Endothelial cell of umbilical vein (primary cell): Measurements from ENCODE around the gene SAMD7. TPM values are rescaled to one million over a fixed set of nuclear protein-coding genes. Genes with fewer than 3 reads are reported as not detected.

ENCODE experiments used
- BruUV-seq: library from RNA; stranded (reverse); fragments of 400-500 nt; replicated peaks from 2 replicates; lab custom pipeline; 2021; lab: Mats Ljungman, UMichigan
- CTCF ChIA-PET: fragments of 300-600, 350-600 bp; sonication (Branson Sonifier 250); formaldehyde crosslinking; loops from one replicate; lab custom pipeline; 2021; ENCODE audit warnings: antibody characterized with exemption, inconsistent platforms; lab: Charles Lee
- POLR2A ChIA-PET: fragments of 300-600, 350-600 bp; sonication (Branson Sonifier 250); formaldehyde crosslinking; loops from one replicate; lab custom pipeline; 2021; ENCODE audit warnings: antibody characterized with exemption, inconsistent platforms; lab: Charles Lee
- DNase-seq: peaks from one replicate; pipeline ENCODE4 v3.0.0-alpha.2; 2011; ENCODE audit warnings: low read depth, low spot score
- FAIRE-seq: peaks from 2 replicates; lab custom pipeline; 2011; peaks lifted over from hg19 to GRCh38; lab: Jason Lieb, UNC
- H2AFZ ChIP-seq: 2 replicates; pipeline ENCODE4 v1.6.0; 2012; ENCODE audit warnings: low read depth, low read length, control low read depth, inconsistent platforms
- H3K27ac ChIP-seq: 2 replicates; pipeline ENCODE4 v1.5.1; 2011; ENCODE audit warnings: low read depth, mild to moderate bottlenecking, control low read depth, low read length, moderate library complexity; ENCODE audit not compliant: insufficient read depth
- H3K27me3 ChIP-seq, 2 experiments: 2 replicates each; pipeline versions ENCODE4 v1.6.0 to v1.6.1; 2011; ENCODE audit warnings: low read length in 2 of 2, mixed read lengths in 1 of 2; ENCODE audit not compliant: control insufficient read depth in 2 of 2, insufficient read depth in 2 of 2
- H3K36me3 ChIP-seq, 2 experiments: 2 replicates in 1 of 2; 3 replicates in 1 of 2; pipeline ENCODE4 v1.5.1; 2011; ENCODE audit warnings: low read length in 2 of 2, mild to moderate bottlenecking in 1 of 2, moderate library complexity in 1 of 2; ENCODE audit not compliant: control insufficient read depth in 2 of 2, insufficient read depth in 2 of 2; ENCODE audit errors: extremely low read depth in 1 of 2
- H3K4me1 ChIP-seq: 3 replicates; pipeline ENCODE4 v1.5.1; 2011; ENCODE audit warnings: mild to moderate bottlenecking, low read length; ENCODE audit not compliant: control insufficient read depth, insufficient read depth; ENCODE audit errors: extremely low read depth
- H3K4me2 ChIP-seq: 2 replicates; pipeline ENCODE4 v1.6.1; 2011; ENCODE audit warnings: low read length, control low read depth, mixed read lengths; ENCODE audit not compliant: insufficient read depth
- H3K4me3 ChIP-seq, 3 experiments: fragments of 200-600 bp in 1 of 3; sonication (generic), shearing (Covaris generic) in 1 of 3; replicated peaks in 1 of 3; 2 replicates each; pipeline ENCODE4 v1.5.1; 2011 to 2016; ENCODE audit warnings: control low read depth in 3 of 3, low read length in 3 of 3, mild to moderate bottlenecking in 2 of 3, inconsistent platforms in 1 of 3, low read depth in 1 of 3, moderate library complexity in 1 of 3; ENCODE audit not compliant: insufficient read depth in 1 of 3
- H3K79me2 ChIP-seq: 2 replicates; pipeline ENCODE4 v1.6.0; 2012; ENCODE audit warnings: low read length, inconsistent platforms; ENCODE audit not compliant: control insufficient read depth, insufficient read depth
- H3K9ac ChIP-seq: replicated peaks from 2 replicates; pipeline ENCODE3; 2011; ENCODE audit warnings: low read length, control low read depth; ENCODE audit not compliant: insufficient read depth; ENCODE audit errors: extremely low read depth
- H3K9me1 ChIP-seq: replicated peaks from 3 replicates; pipeline ENCODE4 v1.6.0; 2011; ENCODE audit warnings: mild to moderate bottlenecking, low read length; ENCODE audit not compliant: control insufficient read depth, insufficient read depth; ENCODE audit errors: extremely low read depth
- H3K9me3 ChIP-seq: replicated peaks from 2 replicates; pipeline ENCODE4 v1.5.1; 2012; ENCODE audit warnings: low read length, inconsistent platforms; ENCODE audit not compliant: control insufficient read depth, insufficient read depth
- H4K20me1 ChIP-seq: replicated peaks from 2 replicates; pipeline ENCODE3; 2011; ENCODE audit warnings: mild to moderate bottlenecking, low read length; ENCODE audit not compliant: control insufficient read depth, insufficient read depth; ENCODE audit errors: extremely low read depth
- GATA2 ChIP-seq: IDR thresholded peaks from 2 replicates; pipeline ENCODE4 v1.7.0; 2011; ENCODE audit warnings: low read depth, mild to moderate bottlenecking, moderate library complexity, mixed read lengths, low read length; ENCODE audit not compliant: insufficient read length, insufficient read depth
- JUN ChIP-seq: IDR thresholded peaks from 2 replicates; pipeline ENCODE4 v1.6.1; 2011; ENCODE audit warnings: borderline replicate concordance, low read depth; ENCODE audit not compliant: insufficient read length, insufficient read depth
- MYC ChIP-seq: IDR thresholded peaks from one replicate; pipeline ENCODE4 v1.6.1; 2011; ENCODE audit warnings: mild to moderate bottlenecking, low read depth, low read length
- POLR2AphosphoS5 ChIP-seq: IDR thresholded peaks from 2 replicates; pipeline ENCODE4 v1.6.1; 2012; ENCODE audit warnings: low read depth, mild to moderate bottlenecking, control low read depth, low read length, moderate library complexity; ENCODE audit not compliant: insufficient read depth
- dilution Hi-C: fragments of 300-500 bp; cut with MboI; formaldehyde crosslinking; loops from one replicate; pipeline ENCODE4 v1.15.0; 2019; ENCODE audit warnings: low sequenced_read_pairs; ENCODE audit not compliant: extremely low pct_ligation_motif_present
- intact Hi-C: fragments of 100-400 bp; cut with micrococcal nuclease; formaldehyde crosslinking; loops from one replicate; pipeline ENCODE4 v1.10.0; 2022
- polyA plus RNA-seq, 4 experiments: library from polyadenylated mRNA; depleted of rRNA in 3 of 4; stranded (reverse) in 3 of 4; unstranded in 1 of 4; fragments of >200 nt; gene quantifications; 2 replicates each; pipeline versions ENCODE4 v1.2.1 to v1.2.3, GENCODE V29; 2011 to 2012; ENCODE audit warnings: missing spikeins in 1 of 4
- total RNA-seq: library from RNA; stranded (reverse); gene quantifications from 2 replicates; pipeline ENCODE4 v1.2.3, GENCODE V29; 2021
- TF ChIP-seq, protein P1 (sequence below), 2 donors: IDR thresholded peaks; 1 replicate in 1 of 2; 2 replicates in 1 of 2; pipeline ENCODE4 v1.5.1; 2011; ENCODE audit warnings: low read length in 2 of 2, mild to moderate bottlenecking in 2 of 2, moderate library complexity in 2 of 2, control low read depth in 1 of 2, inconsistent platforms in 1 of 2, low read depth in 1 of 2; ENCODE audit not compliant: insufficient read depth in 1 of 2; ENCODE audit errors: extremely low read depth in 1 of 2
- TF ChIP-seq, protein P2 (sequence below): IDR thresholded peaks from 2 replicates; pipeline ENCODE4 v1.6.1; 2011; ENCODE audit not compliant: insufficient read depth, insufficient read length

The SAMD7 gene
- total and polyA plus RNA-seq, 2 donors (not counting 3 experiments of a cell fraction or from before 2014, with no cell fraction given), result not detected

GRCh38 chr3:169907944-169908343 lies 3.4 kb upstream of the SAMD7 start:
- intact Hi-C loops (no loop called here), dilution Hi-C loops (no loop called here)
- ChIA-PET POLR2A (no interaction called here), CTCF (interaction anchor here (0.6 kb wide), 1 partner anchor 737 kb away, joined by 4 read pairs; no protein-coding TSS in a partner anchor)
- Histone ChIP-seq H3K27me3 (peaks cover 12 to 27% of the 10 kb centered on the region in 2 experiments), H3K9me1 (no peaks in the 10 kb centered on the region), H3K36me3 (no peaks in the 10 kb centered on the region), H3K9ac (no peak overlapping the region), H2AFZ (no peak overlapping the region), H3K27ac (no peak overlapping the region), H3K79me2 (no peaks in the 10 kb centered on the region), H3K4me3 (no peak overlapping the region), H3K4me1 (no peaks in the 10 kb centered on the region), H3K9me3 (no peaks in the 10 kb centered on the region), H3K4me2 (no peak overlapping the region), H4K20me1 (no peaks in the 10 kb centered on the region)
- DNase-seq (no peak), FAIRE-seq (no peak)
- TF ChIP-seq JUN (no peak), POLR2AphosphoS5 (no peak), GATA2 (no peak), MYC (no peak)
- TF ChIP-seq, protein P1, sequence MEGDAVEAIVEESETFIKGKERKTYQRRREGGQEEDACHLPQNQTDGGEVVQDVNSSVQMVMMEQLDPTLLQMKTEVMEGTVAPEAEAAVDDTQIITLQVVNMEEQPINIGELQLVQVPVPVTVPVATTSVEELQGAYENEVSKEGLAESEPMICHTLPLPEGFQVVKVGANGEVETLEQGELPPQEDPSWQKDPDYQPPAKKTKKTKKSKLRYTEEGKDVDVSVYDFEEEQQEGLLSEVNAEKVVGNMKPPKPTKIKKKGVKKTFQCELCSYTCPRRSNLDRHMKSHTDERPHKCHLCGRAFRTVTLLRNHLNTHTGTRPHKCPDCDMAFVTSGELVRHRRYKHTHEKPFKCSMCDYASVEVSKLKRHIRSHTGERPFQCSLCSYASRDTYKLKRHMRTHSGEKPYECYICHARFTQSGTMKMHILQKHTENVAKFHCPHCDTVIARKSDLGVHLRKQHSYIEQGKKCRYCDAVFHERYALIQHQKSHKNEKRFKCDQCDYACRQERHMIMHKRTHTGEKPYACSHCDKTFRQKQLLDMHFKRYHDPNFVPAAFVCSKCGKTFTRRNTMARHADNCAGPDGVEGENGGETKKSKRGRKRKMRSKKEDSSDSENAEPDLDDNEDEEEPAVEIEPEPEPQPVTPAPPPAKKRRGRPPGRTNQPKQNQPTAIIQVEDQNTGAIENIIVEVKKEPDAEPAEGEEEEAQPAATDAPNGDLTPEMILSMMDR (IDR thresholded peaks at IDR 0.05; ENCODE audit: extremely low read depth in 1 of 2, insufficient read depth in 1 of 2, low read depth in 1 of 2, low read length in 2 of 2), result no peak
- TF ChIP-seq, protein P2, sequence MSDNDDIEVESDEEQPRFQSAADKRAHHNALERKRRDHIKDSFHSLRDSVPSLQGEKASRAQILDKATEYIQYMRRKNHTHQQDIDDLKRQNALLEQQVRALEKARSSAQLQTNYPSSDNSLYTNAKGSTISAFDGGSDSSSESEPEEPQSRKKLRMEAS, result no peak
- no TSS peak for BruUV-seq
